Nephron (organoid): ENCODE measurements around the gene DNAJC27.

Experiments
- H3K27ac Mint-ChIP-seq, 3 experiments: 2 replicates each; pipeline ENCODE4 v1.8.0; 2020; ENCODE audit warnings: mixed read lengths in 3 of 3, mild to moderate bottlenecking in 2 of 3, moderate library complexity in 1 of 3
- H3K27me3 Mint-ChIP-seq: 2 replicates; pipeline ENCODE4 v1.8.0; 2021; ENCODE audit warnings: low read depth, mild to moderate bottlenecking, moderate library complexity, mixed read lengths
- H3K36me3 Mint-ChIP-seq: 2 replicates; pipeline ENCODE4 v1.8.0; 2020; ENCODE audit warnings: low read depth, mixed read lengths
- H3K4me1 Mint-ChIP-seq: 2 replicates; pipeline ENCODE4 v1.8.0; 2020; ENCODE audit warnings: mixed read lengths
- H3K4me3 Mint-ChIP-seq, 3 experiments: 2 replicates each; pipeline ENCODE4 v1.8.0; 2020; ENCODE audit warnings: mild to moderate bottlenecking in 3 of 3, mixed read lengths in 3 of 3, moderate library complexity in 2 of 3
- H3K9me3 Mint-ChIP-seq: 2 replicates; pipeline ENCODE4 v1.8.0; 2020; ENCODE audit warnings: mixed read lengths
- CTCF ChIP-seq, 3 experiments: fragments of 200-600 bp; sonication (generic); IDR thresholded peaks; one replicate each; pipeline ENCODE4 v1.5.0; 2021; ENCODE audit warnings: antibody characterized with exemption in 3 of 3; ENCODE audit not compliant: unreplicated experiment in 3 of 3

The DNAJC27 gene

GRCh38 chr2:24986372-24986771 is 14.6 kb upstream of the DNAJC27 start:
- Mint-ChIP-seq H3K27me3 (peaks cover 3% of the 10 kb centered on the region), H3K36me3 (no peaks in the 10 kb centered on the region), H3K27ac (peak overlapping the region in 2 of 3 experiments; percentile 45 to 82), H3K4me1 (peaks cover 25% of the 10 kb centered on the region), H3K4me3 (no peak overlapping the region), H3K9me3 (peaks cover 7% of the 10 kb centered on the region)
- no peak for TF ChIP-seq CTCF (IDR thresholded peaks at IDR 0.05; ENCODE audit: unreplicated experiment in 3 of 3)

GRCh38 chr2:24985511-24985910 is 13.8 kb upstream of the DNAJC27 start:
- TF ChIP-seq CTCF (IDR thresholded peaks at IDR 0.05; ENCODE audit: unreplicated experiment in 3 of 3), result no peak
- H3K27me3 Mint-ChIP-seq, result peaks cover 3% of the 10 kb centered on the region
- H3K36me3 Mint-ChIP-seq, result no peaks in the 10 kb centered on the region
- H3K9me3 Mint-ChIP-seq, result peaks cover 7% of the 10 kb centered on the region
- H3K27ac Mint-ChIP-seq, result peak overlapping the region; percentile 5 to 82 (median 59)
- peaks cover 25% of the 10 kb centered on the region for H3K4me1 Mint-ChIP-seq
- no peak overlapping the region for H3K4me3 Mint-ChIP-seq

GRCh38 chr2:24984912-24985311 is 13.2 kb upstream of the DNAJC27 start:
- Mint-ChIP-seq H3K27ac (peak overlapping the region; percentile 49 to 82 (median 59)), H3K36me3 (peaks cover 3% of the 10 kb centered on the region), H3K4me3 (peak overlapping the region in 1 of 3 experiments; percentile 9), H3K4me1 (peaks cover 25% of the 10 kb centered on the region), H3K9me3 (peaks cover 2% of the 10 kb centered on the region), H3K27me3 (no peaks in the 10 kb centered on the region)
- TF ChIP-seq CTCF (IDR thresholded peaks at IDR 0.05; ENCODE audit: unreplicated experiment in 3 of 3), result no peak

- Mint-ChIP-seq H3K27ac (no peak overlapping the region), H3K36me3 (peaks cover 6% of the 10 kb centered on the region)
Observed at GRCh38 chr2:24981411-24982136, 9.8 kb upstream of the DNAJC27 start.

GRCh38 chr2:24978661-24979060 is 6.9 kb upstream of the DNAJC27 start:
- Mint-ChIP-seq H3K36me3 (peaks cover 6% of the 10 kb centered on the region), H3K9me3 (peaks cover 2% of the 10 kb centered on the region), H3K4me1 (peaks cover 4% of the 10 kb centered on the region), H3K27ac (no peak overlapping the region), H3K27me3 (peaks cover 4% of the 10 kb centered on the region), H3K4me3 (no peak overlapping the region)
- no peak for TF ChIP-seq CTCF (IDR thresholded peaks at IDR 0.05; ENCODE audit: unreplicated experiment in 3 of 3)

More at GRCh38 chr2:24981411-24982136, 9.8 kb upstream of the DNAJC27 start:
- TF ChIP-seq CTCF (IDR thresholded peaks at IDR 0.05; ENCODE audit: unreplicated experiment in 3 of 3), result no peak
- Mint-ChIP-seq H3K4me3 (no peak overlapping the region), H3K27me3 (no peaks in the 10 kb centered on the region), H3K9me3 (peaks cover 2% of the 10 kb centered on the region), H3K4me1 (peaks cover 24% of the 10 kb centered on the region)

GRCh38 chr2:24977631-24978030 is 5.9 kb upstream of the DNAJC27 start:
- Mint-ChIP-seq H3K9me3 (peaks cover 2% of the 10 kb centered on the region), H3K27me3 (peaks cover 4% of the 10 kb centered on the region), H3K27ac (no peak overlapping the region), H3K36me3 (peaks cover 6% of the 10 kb centered on the region), H3K4me3 (no peak overlapping the region), H3K4me1 (peaks cover 8% of the 10 kb centered on the region)
- no peak for TF ChIP-seq CTCF (IDR thresholded peaks at IDR 0.05; ENCODE audit: unreplicated experiment in 3 of 3)
